Spinal cord (tissue), 10 donors: Measurements from ENCODE around the gene GPHA2. TPM values are rescaled to one million over a fixed set of nuclear protein-coding genes. Genes with fewer than 3 reads are reported as not detected.
A peak's percentile ranks its signal among the peaks of the same experiment; 100 is the strongest.

Experiments
- DNase-seq, 6 donors: peaks; one replicate each; pipeline versions ENCODE4 v3.0.0 to v3.0.0-alpha.2; 2013 to 2015; ENCODE audit warnings: low spot score in 6 of 6, low read depth in 4 of 6
- H3K27ac ChIP-seq: one replicate; pipeline ENCODE4 v1.5.1; 2013; ENCODE audit warnings: low read depth, low read length, control low read depth
- H3K27me3 ChIP-seq: one replicate; pipeline ENCODE4 v1.6.1; 2013; ENCODE audit warnings: low read length; ENCODE audit not compliant: control insufficient read depth, insufficient read depth
- H3K36me3 ChIP-seq: one replicate; pipeline ENCODE4 v1.6.1; 2013; ENCODE audit warnings: low read length; ENCODE audit not compliant: control insufficient read depth, insufficient read depth
- H3K4me1 ChIP-seq: one replicate; pipeline ENCODE4 v1.6.1; 2013; ENCODE audit warnings: low read length; ENCODE audit not compliant: control insufficient read depth, insufficient read depth
- H3K4me3 ChIP-seq: one replicate; pipeline ENCODE4 v1.5.1; 2013; ENCODE audit warnings: low read depth, low read length, control low read depth
- H3K9me3 ChIP-seq: one replicate; pipeline ENCODE4 v1.6.1; 2013; ENCODE audit warnings: low read length; ENCODE audit not compliant: control insufficient read depth, insufficient read depth
- WGBS: methylation state at CpG from one replicate; pipeline ENCODE4 v1.1.5; 2013; ENCODE audit warnings: missing lambda C conversion rate; ENCODE audit not compliant: insufficient coverage; 5-methylcytosine and 5-hydroxymethylcytosine counted together
- polyA plus RNA-seq, 2 donors: library from polyadenylated mRNA; unstranded; fragments of 120-200 nt; gene quantifications; one replicate each; pipeline ENCODE4 v1.2.1, GENCODE V29; 2013; ENCODE audit not compliant: insufficient read length in 2 of 2
- total RNA-seq, 2 donors: library from RNA; depleted of rRNA in 1 of 2; stranded (reverse); fragments of 120-200 nt in 1 of 2; fragments of >200 nt in 1 of 2; gene quantifications; one replicate each; pipeline versions ENCODE4 v1.2.3 to v1.2.4, GENCODE V29; 2013 to 2014
- donor health status: healthy.

Gene GPHA2
- total and polyA plus RNA-seq, 4 donors, result 0.59 to 3.5 (median 1.9) TPM; not detected in 1

DNA sequence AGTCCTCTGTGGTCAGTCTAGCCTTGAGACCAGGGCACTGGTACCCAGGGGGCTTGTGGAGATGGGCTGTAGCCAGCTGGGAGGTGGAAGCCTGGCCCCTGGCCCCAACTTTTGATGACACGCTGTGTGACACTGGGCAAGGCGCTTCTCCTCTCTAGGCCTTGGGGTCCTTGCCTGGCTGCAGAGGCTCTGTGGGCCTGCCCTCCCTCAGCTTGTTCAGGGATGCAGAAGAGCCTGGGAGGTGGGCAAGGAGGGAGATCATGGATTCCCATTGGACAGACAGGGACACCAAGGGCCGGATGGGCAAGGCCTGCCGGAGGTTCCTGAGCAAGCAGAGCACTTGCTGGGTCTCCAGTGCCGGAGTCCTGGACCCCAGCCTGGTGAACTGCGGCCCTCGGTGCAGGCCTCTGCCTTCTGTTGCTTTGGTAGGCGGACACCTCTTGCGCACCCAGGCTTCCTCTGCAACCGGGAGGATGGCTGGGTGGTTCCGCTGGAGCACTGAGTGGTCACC, 12.5 kb downstream of the GPHA2 start:
- no peaks in the 10 kb centered on the region for H3K27me3 ChIP-seq
- H3K27ac ChIP-seq, result no peak overlapping the region
- WGBS, result 90% methylated on average over 11 of the region's 11 CpGs
- peaks cover 44% of the 10 kb centered on the region for H3K4me1 ChIP-seq
- H3K9me3 ChIP-seq, result no peaks in the 10 kb centered on the region
- no peak for DNase-seq
- no peak overlapping the region for H3K4me3 ChIP-seq
- H3K36me3 ChIP-seq, result peaks cover 27% of the 10 kb centered on the region

DNA sequence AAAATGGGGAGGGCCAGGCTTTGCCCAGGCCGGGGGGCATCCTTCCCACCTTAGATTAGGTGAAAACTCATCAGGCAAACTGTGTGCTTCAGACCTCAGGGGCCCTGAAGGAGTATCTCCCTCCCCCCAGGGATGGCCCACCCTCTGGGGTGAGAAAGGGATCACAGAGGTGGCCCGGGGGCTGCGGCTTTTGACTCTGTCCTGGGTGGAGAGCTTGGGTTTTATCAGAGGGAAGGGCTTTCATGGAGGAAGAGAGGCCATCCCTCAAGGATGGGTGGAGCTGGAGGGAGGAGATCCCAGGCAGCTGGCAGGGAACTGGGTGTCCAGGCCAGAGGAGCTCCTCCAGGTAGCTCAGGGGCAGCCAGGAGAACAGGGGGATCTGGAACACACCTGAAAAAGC, 14.3 kb downstream of the GPHA2 start:
- H3K36me3 ChIP-seq, result peaks cover 9% of the 10 kb centered on the region
- H3K9me3 ChIP-seq, result no peaks in the 10 kb centered on the region
- H3K4me3 ChIP-seq, result no peak overlapping the region
- WGBS, result 72% methylated on average over 2 of the region's 3 CpGs
- DNase-seq, result no peak
- H3K27ac ChIP-seq, result no peak overlapping the region
- peaks cover 43% of the 10 kb centered on the region for H3K4me1 ChIP-seq
- no peaks in the 10 kb centered on the region for H3K27me3 ChIP-seq

DNA sequence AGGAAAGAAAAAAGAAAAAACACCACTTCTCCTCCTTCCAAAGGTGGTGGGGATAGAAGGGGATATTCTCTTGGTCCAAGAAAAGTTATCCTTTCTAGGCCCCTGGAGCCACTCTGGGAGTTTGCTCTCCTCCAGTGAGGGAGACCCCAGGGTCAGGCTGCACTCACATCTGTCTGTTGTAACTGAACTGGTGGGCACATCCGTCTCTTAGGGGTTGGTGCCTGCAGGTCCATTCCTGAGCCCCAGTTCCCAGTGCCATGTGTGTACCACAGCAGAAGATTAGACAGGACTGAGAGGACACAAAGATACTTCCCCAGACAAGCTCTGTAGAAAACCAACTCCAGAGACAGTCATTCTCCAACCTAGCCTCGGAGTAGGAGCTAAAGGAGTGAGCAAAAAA, 15.6 kb downstream of the GPHA2 start:
- H3K9me3 ChIP-seq, result no peaks in the 10 kb centered on the region
- DNase-seq, result no peak
- H3K4me3 ChIP-seq, result no peak overlapping the region
- H3K4me1 ChIP-seq, result peaks cover 43% of the 10 kb centered on the region
- H3K27me3 ChIP-seq, result no peaks in the 10 kb centered on the region
- 64% methylated on average over 1 of the region's 2 CpGs for WGBS
- H3K36me3 ChIP-seq, result peaks cover 3% of the 10 kb centered on the region
- no peak overlapping the region for H3K27ac ChIP-seq

DNA sequence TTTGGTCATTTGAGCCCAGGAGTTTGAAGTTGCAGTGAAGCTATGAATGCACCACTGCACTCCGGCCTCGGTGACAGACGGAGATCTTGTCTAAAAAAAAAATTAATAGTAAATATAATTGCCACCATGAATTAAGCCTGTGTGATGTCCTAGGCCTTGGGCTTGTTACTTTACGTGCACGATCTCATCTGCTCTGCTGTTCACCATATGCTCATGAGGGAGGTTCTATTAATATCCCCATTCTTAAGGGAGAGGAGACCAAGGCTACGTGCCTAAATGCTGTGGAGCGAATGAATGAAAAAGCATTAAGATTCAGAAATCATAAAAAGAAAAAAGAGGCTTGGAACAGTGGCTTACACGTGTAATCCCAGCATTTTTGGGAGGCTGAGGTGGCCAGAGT, 16.1 kb downstream of the GPHA2 start:
- H3K9me3 ChIP-seq, result no peaks in the 10 kb centered on the region
- no peak for DNase-seq
- peaks cover 43% of the 10 kb centered on the region for H3K4me1 ChIP-seq
- peaks cover 8% of the 10 kb centered on the region for H3K36me3 ChIP-seq
- WGBS, result 80% methylated on average over 2 of the region's 8 CpGs
- H3K4me3 ChIP-seq, result no peak overlapping the region
- no peak overlapping the region for H3K27ac ChIP-seq
- H3K27me3 ChIP-seq, result no peaks in the 10 kb centered on the region

DNA sequence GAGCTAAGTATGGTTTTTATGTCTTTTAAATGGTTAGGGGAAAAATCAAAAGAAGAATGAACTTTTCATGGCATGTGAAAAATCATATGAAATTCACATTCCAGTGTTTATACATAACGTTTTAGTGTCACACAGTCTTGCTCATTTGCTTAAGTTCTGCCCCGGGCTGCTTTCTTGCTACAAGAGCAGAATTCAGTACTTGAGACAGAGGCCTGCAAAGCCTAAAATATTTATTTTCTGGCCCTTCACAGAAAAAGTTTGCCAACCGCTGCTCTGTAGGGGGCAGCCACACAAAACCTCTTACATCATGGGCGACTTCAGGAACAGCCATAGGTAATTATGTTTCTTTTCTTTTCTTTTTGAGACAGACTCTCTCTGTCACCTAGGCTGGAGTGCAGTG, 17.7 kb downstream of the GPHA2 start:
- Histone ChIP-seq H3K27ac (peak overlapping the region; percentile 89), H3K4me3 (peak overlapping the region; percentile 94)
- WGBS, result 0% methylated on average over 1 of the region's 4 CpGs

DNA sequence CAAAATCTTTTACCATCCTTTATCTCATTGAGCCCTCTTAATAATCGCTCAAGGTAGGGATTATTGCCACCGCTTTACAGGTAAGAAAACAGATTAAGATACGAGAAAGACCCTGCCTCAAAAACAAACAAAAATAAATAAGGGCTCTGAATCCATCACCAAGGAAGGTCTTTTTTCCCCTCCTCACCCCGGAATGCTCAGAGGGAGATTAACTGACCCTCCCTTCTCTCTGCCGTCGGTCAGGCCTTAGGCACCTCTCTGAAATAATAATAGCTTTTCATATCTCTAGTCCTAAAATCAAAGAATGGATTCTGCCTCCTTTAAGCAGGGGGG, 18.1 kb downstream of the GPHA2 start:
- Histone ChIP-seq H3K4me3 (peak overlapping the region; percentile 94), H3K9me3 (no peaks in the 10 kb centered on the region), H3K36me3 (peaks cover 28% of the 10 kb centered on the region), H3K27ac (peak overlapping the region; percentile 89), H3K27me3 (no peaks in the 10 kb centered on the region), H3K4me1 (peaks cover 29% of the 10 kb centered on the region)
- 0% methylated on average over 3 of the region's 6 CpGs for WGBS
- no peak for DNase-seq

More for the DNA sequence above, 17.7 kb downstream of the GPHA2 start:
- Histone ChIP-seq H3K4me1 (peaks cover 29% of the 10 kb centered on the region), H3K9me3 (no peaks in the 10 kb centered on the region), H3K36me3 (peaks cover 24% of the 10 kb centered on the region), H3K27me3 (no peaks in the 10 kb centered on the region)
- peak in 2 of 6 donors; percentile 8 to 30 for DNase-seq

DNA sequence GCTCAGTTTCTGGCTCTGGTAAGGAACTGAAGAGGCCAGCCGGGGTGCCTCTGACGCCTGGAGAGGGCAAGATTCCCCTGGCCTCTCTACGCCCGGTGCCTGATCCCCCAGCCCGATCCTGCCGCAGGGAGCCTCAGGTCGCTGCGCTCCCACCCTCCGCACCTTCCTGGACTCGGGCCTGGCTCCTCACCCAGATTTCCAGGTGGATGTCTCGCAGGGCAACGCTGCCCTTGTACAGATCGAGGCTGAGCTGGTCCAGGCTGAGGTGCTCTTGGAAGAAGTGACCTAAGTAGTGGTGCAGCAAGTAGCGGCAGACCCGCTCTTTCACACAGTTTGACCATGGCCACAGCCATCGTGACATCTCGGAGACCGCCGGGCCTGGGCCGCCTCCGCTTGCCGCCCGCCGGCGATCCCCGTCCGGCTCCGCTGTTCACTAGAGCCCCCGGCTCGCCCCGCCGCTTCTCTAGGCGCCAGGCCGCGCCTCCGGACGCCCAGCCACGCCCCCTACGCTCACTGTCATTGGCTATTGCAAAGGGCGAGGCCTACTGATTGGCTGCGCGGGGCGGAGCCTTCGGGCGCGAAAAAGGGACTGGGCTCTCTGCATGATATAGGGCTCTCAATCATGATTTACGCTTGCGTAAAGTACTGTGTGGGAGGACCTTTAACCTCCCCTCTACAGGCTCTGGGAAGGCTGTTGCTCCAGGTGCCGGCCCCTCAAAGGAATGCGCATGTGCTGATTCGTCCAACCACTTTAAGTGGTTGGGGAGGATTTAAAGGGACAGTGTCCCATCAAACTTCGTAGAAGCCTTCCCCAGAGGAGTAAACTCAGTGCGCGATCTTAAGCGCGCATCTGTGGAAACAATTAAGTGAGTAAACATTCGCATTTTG, 18.7 kb downstream of the GPHA2 start, which contains the start of gene ATG2A:
Gene ATG2A (minus strand): TSS at position 435 of the 888 bp plus-strand sequence. CDS start 74 bp downstream, at position 361.
- peak within 1 kb of the TSS; percentile 94 for H3K4me3 ChIP-seq
- no peaks in the 10 kb centered on the region for H3K9me3 ChIP-seq
- peaks cover 29% of the 10 kb centered on the region for H3K4me1 ChIP-seq
- peaks cover 34% of the 10 kb centered on the region for H3K36me3 ChIP-seq
- no peaks in the 10 kb centered on the region for H3K27me3 ChIP-seq
- 0% methylated on average over 42 of the region's 57 CpGs for WGBS
- DNase-seq, result peak; percentile 93 to 100 (median 98)
- peak within 1 kb of the TSS; percentile 89 for H3K27ac ChIP-seq

DNA sequence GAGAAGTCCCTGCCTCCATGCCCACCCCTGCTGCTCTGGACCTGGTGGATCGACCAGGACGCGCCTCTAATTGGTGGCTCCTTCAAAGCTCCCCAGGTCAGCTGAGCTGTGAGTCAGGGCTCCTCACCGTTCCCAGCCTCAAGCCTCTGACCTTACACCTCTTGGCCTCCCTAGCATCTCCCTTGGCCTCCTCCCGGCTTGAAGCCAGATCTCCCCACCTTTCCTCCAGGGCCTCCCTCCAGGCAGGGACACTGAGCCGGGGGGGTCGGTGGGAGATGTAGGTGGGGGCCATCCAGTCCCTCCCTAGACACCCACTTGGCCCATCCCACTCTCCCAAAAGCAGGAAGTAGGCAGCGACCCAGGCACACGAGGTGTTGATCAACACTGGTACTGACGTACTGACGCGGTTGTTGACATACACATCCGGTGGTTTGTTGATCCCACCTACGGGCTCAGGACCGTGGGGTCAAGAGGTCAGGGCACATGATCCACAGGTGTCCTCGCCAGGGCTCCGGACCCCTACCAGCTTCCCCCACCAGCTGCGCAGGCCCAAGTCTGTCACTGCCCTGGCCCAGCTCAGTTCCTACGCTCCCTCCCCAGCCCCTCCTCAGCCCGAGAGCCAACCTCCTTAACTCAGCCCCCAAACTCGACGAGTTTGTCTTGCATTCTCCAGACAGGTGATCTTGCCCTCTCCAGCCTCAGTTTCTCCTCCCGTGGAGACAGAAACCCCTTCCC, 19.5 kb downstream of the GPHA2 start:
- DNase-seq, result peak in 2 of 6 donors; percentile 10 to 37
- Histone ChIP-seq H3K9me3 (no peaks in the 10 kb centered on the region), H3K4me3 (peak overlapping the region; percentile 94), H3K36me3 (peaks cover 42% of the 10 kb centered on the region), H3K27ac (peak overlapping the region; percentile 58), H3K27me3 (no peaks in the 10 kb centered on the region), H3K4me1 (peaks cover 29% of the 10 kb centered on the region)
- 12% methylated on average over 20 of the region's 23 CpGs for WGBS

DNA sequence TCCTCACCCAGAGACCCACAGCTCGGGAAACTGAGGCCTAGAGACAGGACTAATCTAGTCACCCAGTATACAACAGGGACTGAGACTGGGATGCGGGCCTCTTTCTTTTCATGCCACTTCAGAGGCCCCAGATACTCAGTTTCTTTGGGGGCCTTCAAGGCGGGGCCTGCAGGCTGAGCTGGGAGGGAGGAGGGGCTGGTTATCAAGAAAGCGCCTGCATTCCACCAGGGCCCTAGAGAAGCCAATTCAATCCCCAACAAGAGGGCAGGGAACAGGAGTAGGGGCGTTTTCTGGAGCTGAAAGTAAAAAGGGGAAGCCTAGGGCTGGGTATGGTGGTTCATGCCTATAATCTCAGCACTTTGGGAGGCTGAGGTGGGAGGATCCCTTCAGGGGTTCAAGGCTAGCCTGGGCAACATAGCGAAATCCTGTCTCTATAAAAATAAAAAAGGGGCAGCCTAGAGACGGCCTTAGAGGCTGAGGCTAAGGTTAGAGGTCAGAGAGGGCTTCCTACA, 20.3 kb downstream of the GPHA2 start:
- Histone ChIP-seq H3K27ac (no peak overlapping the region), H3K36me3 (peaks cover 50% of the 10 kb centered on the region), H3K4me1 (peaks cover 29% of the 10 kb centered on the region), H3K9me3 (no peaks in the 10 kb centered on the region), H3K4me3 (no peak overlapping the region), H3K27me3 (no peaks in the 10 kb centered on the region)
- WGBS, result 91% methylated on average over 1 of the region's 7 CpGs
- DNase-seq, result no peak
